ENCODE measurements around the gene E2F7.
"Not testable (repeated sequence)": the region's sequence is repeated elsewhere in the genome, so short reads cannot be mapped to it uniquely, and the experiment has no call there.

E2F7 gene

GRCh38 chr12:77102691-77103090 lies 37.3 kb upstream of the E2F7 start:
- no peak for TF ChIP-seq CTCF (IDR thresholded peaks at IDR 0.05; ENCODE audit: low read depth, low read length, missing control alignments)
- DNase-seq (ENCODE audit: low read depth) = no peak
- no peak overlapping the region for H3K4me3 ChIP-seq (ENCODE audit: low read depth, low read length)

- no peak for DNase-seq (ENCODE audit: low read depth)
- no peak for TF ChIP-seq CTCF (IDR thresholded peaks at IDR 0.05; ENCODE audit: low read depth, low read length, missing control alignments)
- no peak overlapping the region for H3K4me3 ChIP-seq (ENCODE audit: low read depth, low read length)
Observed at GRCh38 chr12:77102123-77102522, 36.8 kb upstream of the E2F7 start.

GRCh38 chr12:77099799-77100198 lies 34.4 kb upstream of the E2F7 start:
- DNase-seq (ENCODE audit: low read depth) = no peak
- no peak overlapping the region for H3K4me3 ChIP-seq (ENCODE audit: low read depth, low read length)
- no peak for TF ChIP-seq CTCF (IDR thresholded peaks at IDR 0.05; ENCODE audit: low read depth, low read length, missing control alignments)

GRCh38 chr12:77097846-77098245 lies 32.5 kb upstream of the E2F7 start:
- no peak overlapping the region for H3K4me3 ChIP-seq (ENCODE audit: low read depth, low read length)
- TF ChIP-seq CTCF (IDR thresholded peaks at IDR 0.05; ENCODE audit: low read depth, low read length, missing control alignments) = no peak
- no peak for DNase-seq (ENCODE audit: low read depth)

GRCh38 chr12:77092227-77092626 lies 26.9 kb upstream of the E2F7 start:
- DNase-seq (ENCODE audit: low read depth); H3K4me3 ChIP-seq (ENCODE audit: low read depth, low read length): not testable (repeated sequence)

GRCh38 chr12:77089686-77090220 lies 24.4 kb upstream of the E2F7 start:
- no peak for TF ChIP-seq CTCF (IDR thresholded peaks at IDR 0.05; ENCODE audit: low read depth, low read length, missing control alignments)
- no peak overlapping the region for H3K4me3 ChIP-seq (ENCODE audit: low read depth, low read length)
- DNase-seq (ENCODE audit: low read depth) = no peak

GRCh38 chr12:77087427-77087826 lies 22.1 kb upstream of the E2F7 start:
- no peak overlapping the region for H3K4me3 ChIP-seq (ENCODE audit: low read depth, low read length)
- no peak for DNase-seq (ENCODE audit: low read depth)
- TF ChIP-seq CTCF (IDR thresholded peaks at IDR 0.05; ENCODE audit: low read depth, low read length, missing control alignments) = no peak
